ENCODE measurements around the gene PRICKLE2.

DNA sequence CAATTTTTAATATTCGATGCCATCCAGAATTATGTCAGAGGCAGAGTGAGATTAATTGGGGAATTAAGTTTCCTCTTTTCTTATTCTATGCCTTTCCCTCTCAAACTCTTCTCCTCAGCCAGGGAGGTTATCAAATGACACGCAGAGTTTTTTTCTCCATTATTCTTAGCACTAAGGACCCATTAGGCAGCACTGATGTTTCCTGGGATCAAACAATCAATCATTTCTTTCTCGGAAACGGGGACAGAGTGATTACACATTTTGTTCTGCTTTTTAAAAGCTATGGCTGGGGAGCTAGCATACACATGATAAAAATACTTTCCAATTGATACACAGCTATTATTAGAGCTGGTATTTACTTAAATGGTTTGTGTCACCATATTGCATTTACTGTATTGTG, 166.7 kb downstream of the PRICKLE2 start:
- no peak for TF ChIP-seq CTCF (IDR thresholded peaks at IDR 0.05)
- TF ChIP-seq ZFX (IDR thresholded peaks at IDR 0.05; ENCODE audit: borderline replicate concordance) = no peak
